SIG-M5 treated with dmso at 0.1 percent for 504 hours (cell line): Measurements from ENCODE around the gene CD151.

ENCODE experiments used
- DNase-seq: peaks from one replicate; lab custom pipeline; 2025; ENCODE audit not compliant: unreplicated experiment; lab: John Stamatoyannopoulos, UW

CD151 gene

DNA sequence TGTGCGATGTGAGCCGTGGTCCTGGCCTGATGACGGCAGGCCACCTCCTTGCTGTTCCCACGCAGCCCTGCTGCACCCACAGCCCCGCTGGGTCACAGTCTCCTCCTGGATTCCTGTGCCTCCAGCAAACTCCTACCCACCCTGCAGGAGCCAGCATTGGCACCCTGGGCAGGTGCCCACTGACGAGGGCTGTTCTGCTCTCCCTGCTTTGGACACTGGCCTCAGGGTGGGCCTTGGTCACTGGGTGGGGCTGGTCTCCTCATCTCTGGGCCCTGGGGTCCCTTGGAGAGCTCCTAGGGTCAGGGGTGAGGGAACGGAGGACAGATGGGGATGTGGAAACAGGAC is 22.6 kb downstream of the CD151 start:
- no peak for DNase-seq

DNA sequence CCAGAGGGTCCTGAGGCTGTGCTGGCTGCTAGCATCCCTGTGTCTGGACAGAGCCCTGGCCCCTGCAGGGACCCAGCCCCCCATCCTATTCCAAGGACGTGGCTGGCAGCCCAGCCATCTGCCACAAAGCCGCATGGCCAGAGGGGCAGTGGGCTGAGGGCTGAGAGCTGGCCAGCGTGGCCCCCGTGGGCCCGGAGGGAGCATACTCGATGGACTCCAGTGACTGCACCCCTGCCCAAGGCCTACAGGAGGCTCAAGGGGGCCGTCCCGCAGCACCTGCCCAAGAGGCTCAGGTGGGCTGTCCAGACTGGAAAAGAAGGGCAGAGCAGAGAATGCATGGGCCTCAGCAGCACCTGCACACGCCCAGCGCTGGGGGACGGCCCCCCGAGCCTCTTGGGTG is 23.0 kb downstream of the CD151 start:
- no peak for DNase-seq

DNA sequence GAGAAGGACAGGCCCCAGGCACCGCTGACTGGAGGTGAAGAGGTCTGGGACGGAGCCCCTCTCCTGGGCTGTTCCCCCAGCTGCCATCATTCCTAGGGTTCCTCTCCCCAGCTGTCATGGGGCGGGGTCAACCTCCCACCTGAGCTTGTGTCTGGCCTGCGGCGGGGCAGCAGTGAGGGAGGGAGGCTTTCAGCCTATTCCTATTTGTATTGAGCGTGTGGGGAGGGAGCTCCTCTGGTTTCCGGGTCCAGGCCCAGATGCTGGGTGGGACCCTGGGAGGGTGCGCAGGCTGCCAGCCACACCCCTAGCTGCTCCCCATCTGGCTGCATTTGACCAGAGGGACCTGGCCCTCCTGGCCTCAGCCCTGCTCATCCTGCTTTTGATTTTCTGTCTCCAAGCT is 23.6 kb downstream of the CD151 start:
- DNase-seq = no peak

DNA sequence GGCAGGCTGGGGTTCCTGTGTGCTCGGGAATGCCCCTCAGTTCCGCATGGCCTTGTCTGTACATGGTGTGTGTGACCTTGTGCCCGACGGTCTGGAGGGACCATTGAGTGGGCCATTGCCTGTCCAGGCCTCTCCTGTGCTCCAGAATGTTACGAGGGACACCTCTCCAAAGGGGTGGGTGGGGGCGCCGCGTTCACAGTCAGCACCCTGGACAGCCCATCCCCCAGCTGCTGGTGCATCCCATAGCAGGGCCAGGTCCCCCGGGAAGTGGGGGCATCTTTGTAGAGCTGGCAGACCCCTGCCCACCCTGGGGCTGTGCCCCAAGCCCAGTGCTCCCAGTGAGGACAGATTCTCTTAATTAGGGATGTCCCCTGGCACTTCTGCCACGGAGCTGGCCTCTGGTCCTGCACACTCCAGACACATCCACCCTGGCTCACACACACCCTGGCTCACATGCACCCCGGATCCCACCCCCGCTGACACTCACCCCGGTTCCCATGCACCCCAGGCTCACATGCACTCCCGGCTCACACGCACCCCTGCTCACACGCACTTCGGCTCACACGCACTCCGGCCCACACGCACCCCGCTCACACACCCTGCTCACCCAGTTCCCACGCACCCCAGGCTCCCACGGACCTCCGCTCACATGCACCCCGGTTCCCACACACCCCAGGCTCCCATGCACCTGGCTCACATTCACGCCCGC is 25.5 kb downstream of the CD151 start:
- DNase-seq = no peak

- DNase-seq = no peak
Measured at GRCh38 chr11:858762-859339, 26.1 kb downstream of the CD151 start.

DNA sequence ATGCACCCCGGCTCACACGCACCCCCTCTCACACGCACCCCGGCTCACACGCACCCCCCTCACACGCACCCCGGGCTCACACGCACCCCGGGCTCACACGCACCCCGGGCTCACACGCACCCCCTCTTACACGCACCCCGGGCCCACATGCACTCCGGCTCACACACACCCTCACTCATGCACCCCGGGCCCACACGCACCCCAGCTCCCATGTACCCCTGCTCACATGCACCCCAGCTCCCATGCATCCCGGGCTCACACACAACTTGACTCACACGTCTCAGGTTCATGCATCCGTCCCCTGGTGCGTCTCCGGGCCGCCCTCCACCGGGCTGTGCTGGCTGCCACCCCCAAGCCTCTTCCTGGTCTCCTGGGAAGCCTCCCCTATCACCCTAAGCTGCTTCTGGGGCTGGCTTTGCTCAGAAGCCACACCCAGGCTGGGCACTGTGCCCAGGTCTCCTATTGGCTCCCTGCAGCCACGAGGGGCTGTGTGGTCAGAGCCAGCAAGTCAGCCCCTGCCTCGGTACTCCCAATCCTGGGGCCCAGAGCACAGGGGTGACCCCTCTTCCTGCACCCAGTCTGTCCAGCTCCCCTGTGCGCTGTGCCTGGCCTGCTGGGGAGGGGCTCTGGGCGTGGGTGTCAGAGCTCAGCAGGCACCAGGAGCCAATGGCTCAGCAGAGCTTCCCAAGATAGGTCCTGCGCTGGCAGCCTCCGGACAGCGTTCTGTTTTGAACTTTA is 26.8 kb downstream of the CD151 start:
- peak; percentile 48 for DNase-seq

DNA sequence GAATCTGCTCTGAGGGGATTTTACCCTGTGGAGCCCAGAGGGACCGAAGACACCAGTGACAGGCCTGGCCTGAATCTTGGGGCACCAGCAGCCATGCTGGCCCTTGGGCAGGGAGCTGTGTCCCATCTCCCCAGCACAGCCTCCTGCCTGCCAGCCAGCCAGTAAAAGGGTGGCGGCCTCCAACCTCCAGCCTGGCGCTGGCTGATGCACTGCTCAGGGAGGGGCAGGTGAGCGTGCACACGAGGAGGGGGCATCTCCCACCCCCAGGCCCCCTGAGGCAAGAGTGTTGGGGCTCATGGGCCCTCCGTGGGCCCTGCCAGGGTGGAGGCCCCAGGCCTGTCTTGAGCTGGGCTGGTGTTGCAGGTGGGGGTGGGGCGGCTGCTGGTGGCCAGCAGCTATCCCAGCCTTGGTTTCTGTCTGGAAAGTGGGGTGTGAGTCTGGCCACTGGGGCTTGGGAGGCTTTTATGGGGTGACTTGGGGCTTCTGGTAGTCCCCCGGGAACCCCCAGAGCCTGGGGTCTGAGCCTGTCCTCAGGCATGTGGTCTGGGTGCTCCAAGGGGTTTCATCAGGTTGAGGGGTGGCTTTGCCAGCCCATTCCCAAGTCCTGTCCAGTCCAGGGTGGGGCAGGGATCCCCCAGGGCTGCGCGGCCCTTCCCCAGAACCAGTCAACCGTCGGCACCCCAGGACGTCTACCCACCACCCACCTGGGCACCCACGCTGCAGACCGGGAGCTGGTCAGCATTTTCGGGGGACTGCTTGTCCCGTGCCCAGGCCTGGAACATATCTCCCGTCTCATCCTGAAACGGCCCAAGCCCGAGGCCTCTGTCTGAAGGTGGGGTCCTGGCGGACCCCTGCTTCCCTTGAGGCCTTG is 27.7 kb downstream of the CD151 start:
- DNase-seq = no peak

GRCh38 chr11:861105-861479 is 28.3 kb downstream of the CD151 start:
- DNase-seq = no peak

GRCh38 chr11:862081-862661 is 29.4 kb downstream of the CD151 start:
- DNase-seq = no peak

- DNase-seq = no peak
Measured at GRCh38 chr11:862696-863022, 29.9 kb downstream of the CD151 start.

DNA sequence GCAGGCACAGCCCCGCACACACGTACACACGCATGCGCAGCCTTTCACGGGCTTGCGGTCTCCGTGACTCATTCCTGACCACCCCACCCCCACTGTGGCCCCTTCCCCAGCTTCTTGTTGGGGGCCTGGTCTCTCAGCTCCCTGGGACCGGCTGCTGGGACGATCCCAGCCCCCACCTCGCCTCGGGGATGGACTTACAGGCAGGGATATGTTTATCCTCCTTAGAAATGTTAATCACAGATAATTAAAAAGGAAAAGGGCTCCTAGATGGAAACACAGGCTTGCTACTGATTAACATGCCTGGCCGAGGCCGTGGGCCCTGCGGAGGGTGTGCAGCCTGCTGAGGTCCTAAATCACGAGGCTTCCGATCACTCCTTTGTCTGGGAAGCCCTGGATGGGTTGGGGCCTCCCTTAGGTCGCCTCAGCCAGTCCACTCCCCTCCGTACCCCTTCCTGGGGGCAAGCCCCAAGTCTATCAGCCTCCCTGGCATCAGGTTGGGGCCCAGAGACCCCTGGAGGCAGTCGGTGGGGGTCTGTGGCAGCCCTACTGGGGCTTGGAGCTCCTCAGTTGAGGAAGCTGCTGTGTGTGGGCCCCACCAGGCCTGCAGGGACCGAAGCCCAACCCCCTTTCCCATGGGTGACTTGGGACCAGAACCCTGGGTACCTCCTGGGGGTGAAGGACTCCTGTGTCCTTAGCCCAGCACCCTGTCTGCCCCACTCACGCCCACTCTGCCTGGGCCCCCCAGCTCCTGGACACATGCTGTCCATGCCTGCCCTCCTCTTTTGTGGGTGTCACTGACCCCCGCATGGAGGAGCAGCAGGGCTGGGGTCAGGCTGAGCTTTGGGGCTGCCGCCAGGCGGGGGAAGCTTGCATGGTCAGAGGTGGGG is 30.5 kb downstream of the CD151 start:
- no peak for DNase-seq

GRCh38 chr11:863910-864827 is 31.4 kb downstream of the CD151 start:
- no peak for DNase-seq

DNA sequence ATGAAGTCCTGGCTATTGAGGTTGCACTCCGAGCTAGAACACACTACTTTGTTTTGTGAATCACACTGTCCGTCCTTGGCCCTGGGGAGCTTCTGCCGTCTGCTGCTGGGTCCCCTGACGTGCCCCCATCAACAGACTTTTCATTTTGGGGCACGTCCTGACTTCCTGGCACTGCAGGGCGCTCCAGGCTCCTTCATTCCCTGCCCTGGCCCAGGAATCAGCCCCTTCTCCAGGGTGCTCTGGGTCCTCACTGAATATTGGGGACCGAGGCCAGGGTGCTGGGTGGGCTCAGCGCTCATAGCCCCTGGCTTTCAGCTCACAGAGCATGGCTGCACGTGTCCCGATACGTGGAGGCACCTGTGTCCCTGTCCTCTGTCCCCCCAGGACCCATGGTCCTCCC is 32.1 kb downstream of the CD151 start:
- DNase-seq = no peak

DNA sequence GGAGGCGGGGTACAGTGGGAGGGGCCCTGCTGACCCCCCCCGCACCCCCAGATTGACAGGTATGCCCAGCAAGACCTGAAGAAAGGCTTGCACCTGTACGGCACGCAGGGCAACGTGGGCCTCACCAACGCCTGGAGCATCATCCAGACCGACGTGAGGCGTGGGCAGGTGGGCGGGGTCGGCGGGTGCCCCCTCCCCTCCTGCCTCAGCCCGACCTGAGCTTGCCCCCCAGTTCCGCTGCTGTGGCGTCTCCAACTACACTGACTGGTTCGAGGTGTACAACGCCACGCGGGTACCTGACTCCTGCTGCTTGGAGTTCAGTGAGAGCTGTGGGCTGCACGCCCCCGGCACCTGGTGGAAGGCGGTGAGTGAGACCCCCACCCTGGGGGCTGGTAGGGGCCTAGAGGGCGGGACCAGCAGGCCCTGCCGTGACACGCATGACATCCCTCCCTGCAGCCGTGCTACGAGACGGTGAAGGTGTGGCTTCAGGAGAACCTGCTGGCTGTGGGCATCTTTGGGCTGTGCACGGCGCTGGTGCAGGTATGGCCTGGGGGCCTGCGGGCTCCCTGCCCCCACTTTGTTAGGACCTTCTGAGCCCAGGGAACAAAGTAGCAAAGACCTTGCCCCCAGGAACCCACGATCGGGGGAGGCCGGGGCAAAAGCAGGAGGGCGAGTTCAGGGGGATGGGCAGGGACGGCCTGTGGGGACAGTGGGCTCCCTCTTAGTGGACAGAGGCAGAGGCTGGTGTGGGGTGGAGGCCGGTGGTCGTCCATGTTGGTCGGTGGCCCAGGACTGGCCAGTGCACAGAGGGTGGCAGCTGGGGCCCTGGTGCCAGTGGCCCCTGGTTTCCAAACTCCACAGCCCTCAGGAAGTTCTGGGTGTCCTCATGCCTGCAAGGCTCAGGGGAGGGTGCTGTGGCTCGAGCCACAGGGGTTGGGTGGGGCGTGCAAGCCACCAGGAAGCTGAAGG is 33.0 kb downstream of the CD151 start:
- no peak for DNase-seq

DNA sequence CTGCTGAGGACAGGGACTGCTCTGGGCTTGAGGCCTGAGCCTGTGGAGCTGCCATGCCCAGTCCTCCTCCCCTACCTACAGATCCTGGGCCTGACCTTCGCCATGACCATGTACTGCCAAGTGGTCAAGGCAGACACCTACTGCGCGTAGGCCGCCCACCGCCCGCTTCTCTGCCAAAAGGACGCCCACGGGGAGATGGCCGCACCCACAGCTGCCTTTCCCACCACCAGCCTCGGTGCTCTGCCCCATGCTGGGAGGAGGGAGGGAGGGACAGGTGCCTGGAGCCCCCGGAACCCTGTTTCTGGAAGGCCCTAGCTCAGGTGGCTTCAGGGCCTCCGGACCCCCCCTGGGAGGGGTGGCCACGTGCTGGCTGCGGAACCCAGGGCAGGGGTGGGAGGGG is 33.7 kb downstream of the CD151 start:
- no peak for DNase-seq

GRCh38 chr11:867856-868358 is 35.2 kb downstream of the CD151 start:
- DNase-seq = no peak

DNA sequence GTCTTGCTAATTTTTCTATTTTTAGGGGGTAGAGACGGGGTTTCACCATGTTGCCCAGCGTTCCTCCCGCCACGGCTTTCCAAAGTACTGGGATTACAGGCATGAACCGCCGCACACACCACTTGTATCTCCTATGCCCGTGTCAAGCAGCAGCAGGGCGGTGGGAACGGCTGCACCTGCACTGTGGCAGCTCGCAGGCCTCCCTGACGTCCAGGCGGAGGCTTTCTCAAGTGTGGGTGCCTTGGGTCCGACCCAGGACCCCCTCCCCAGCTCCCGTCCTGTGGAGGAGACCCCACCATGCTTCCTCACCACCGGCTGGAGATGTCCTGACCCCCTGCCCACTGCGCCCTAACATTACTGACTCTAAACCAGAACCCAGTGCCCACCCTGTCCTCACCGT is 35.6 kb downstream of the CD151 start:
- no peak for DNase-seq

DNA sequence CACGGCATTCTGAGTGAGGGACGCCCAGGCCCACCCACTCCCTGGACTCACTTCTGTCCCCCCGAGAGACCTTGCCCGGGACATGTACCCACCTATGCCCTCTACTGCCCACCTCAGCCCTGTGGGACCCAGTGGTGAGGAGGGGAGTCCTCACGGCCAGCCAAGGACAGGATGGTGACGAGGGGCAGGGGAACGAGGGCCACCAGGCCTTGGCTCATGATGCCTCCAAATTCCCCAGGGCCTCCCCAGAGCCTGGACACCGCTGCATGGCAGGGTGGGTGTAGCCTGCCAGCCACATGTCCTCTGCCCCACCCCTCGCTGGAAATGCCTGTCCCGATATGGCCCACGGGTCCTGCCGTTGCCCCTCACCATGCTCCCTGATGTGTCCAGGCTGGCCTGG is 36.0 kb downstream of the CD151 start:
- DNase-seq = no peak
